ENCODE data around the gene ADGRL1.
"Not testable (repeated sequence)": the region's sequence is repeated elsewhere in the genome, so short reads cannot be mapped to it uniquely, and the experiment has no call there.

GRCh38 chr19:14252136-14252535 is 46.2 kb upstream of the ADGRL1 start:
- TF ChIP-seq LEF1 (IDR thresholded peaks at IDR 0.05; ENCODE audit: borderline replicate concordance); FOXK2 (IDR thresholded peaks at IDR 0.05); CTBP1 (IDR thresholded peaks at IDR 0.05; ENCODE audit: borderline replicate concordance); SP1 (IDR thresholded peaks at IDR 0.05); FOXM1 (IDR thresholded peaks at IDR 0.05; ENCODE audit: borderline replicate concordance); ARNT (IDR thresholded peaks at IDR 0.05); SUZ12 (IDR thresholded peaks at IDR 0.05); L3MBTL2 (conservative IDR thresholded peaks at IDR 0.05); PKNOX1 (IDR thresholded peaks at IDR 0.05); NFRKB (IDR thresholded peaks at IDR 0.05); FOXA1 (IDR thresholded peaks at IDR 0.05); ELF4 (IDR thresholded peaks at IDR 0.05); ZNF384 (IDR thresholded peaks at IDR 0.05): not testable (repeated sequence)

Data from HEK293T (cell line).